Mammary epithelial cell (primary cell): Measurements from ENCODE around the gene LTBP4.
"Not testable (repeated sequence)": the region's sequence is repeated elsewhere in the genome, so short reads cannot be mapped to it uniquely, and the experiment has no call there.

Source experiments
- CTCF ChIP-seq, 2 donors: IDR thresholded peaks in 1 of 2; conservative IDR thresholded peaks in 1 of 2; 2 replicates each; pipeline ENCODE4 v1.5.1; 2011 to 2012; ENCODE audit warnings: inconsistent platforms in 2 of 2, low read length in 2 of 2, mild to moderate bottlenecking in 2 of 2, control low read depth in 1 of 2, low read depth in 1 of 2; ENCODE audit not compliant: insufficient read depth in 1 of 2; ENCODE audit errors: extremely low read depth in 1 of 2
- EZH2 ChIP-seq: IDR thresholded peaks from 2 replicates; pipeline ENCODE4 v1.6.1; 2012; ENCODE audit warnings: low read length, inconsistent platforms, borderline replicate concordance

- not testable (repeated sequence) for TF ChIP-seq CTCF (conservative IDR thresholded peaks at IDR 0.05 in 1 of 2, IDR thresholded peaks at IDR 0.05 in 1 of 2; ENCODE audit: extremely low read depth in 1 of 2, insufficient read depth in 1 of 2, low read depth in 1 of 2, low read length in 2 of 2); EZH2
These were observed 36.6 kb upstream of the LTBP4 start for GRCh38 chr19:40564535-40564934.
